DND-41 (cell line): ENCODE measurements around the gene UGT1A5.

Experiments used
- ATAC-seq: fragments of 200-7000 bp; cut with Tn5 transposase; 3 replicates; pipeline ENCODE4 v1.9.1; 2021; ENCODE audit warnings: low read depth; ENCODE audit not compliant: insufficient read depth
- DNase-seq: peaks from one replicate; pipeline ENCODE4 v3.0.0-alpha.2; 2020
- H2AFZ ChIP-seq: 2 replicates; pipeline ENCODE4 v1.6.0; 2012; ENCODE audit warnings: low read depth, low read length
- H3K27ac ChIP-seq: 2 replicates; pipeline ENCODE4 v1.5.1; 2012; ENCODE audit warnings: low read length, inconsistent platforms
- H3K27me3 ChIP-seq: fragments of 200-600 bp; sonication (generic); 2 replicates; pipeline ENCODE4 v1.6.0; 2012; ENCODE audit warnings: low read length, mild to moderate bottlenecking, inconsistent platforms; ENCODE audit not compliant: insufficient read depth, poor library complexity
- H3K36me3 ChIP-seq: 2 replicates; pipeline ENCODE4 v1.5.1; 2012; ENCODE audit warnings: low read length, inconsistent platforms; ENCODE audit not compliant: insufficient read depth
- H3K4me1 ChIP-seq: 2 replicates; pipeline ENCODE4 v1.5.1; 2012; ENCODE audit warnings: mild to moderate bottlenecking, low read length; ENCODE audit not compliant: insufficient read depth
- H3K4me2 ChIP-seq: 2 replicates; pipeline ENCODE4 v1.6.0; 2012; ENCODE audit warnings: mild to moderate bottlenecking, moderate library complexity, low read length, inconsistent platforms; ENCODE audit not compliant: insufficient read depth
- H3K4me3 ChIP-seq, 2 experiments: fragments of 200-600 bp in 1 of 2; shearing (Covaris generic) in 1 of 2; 2 replicates each; pipeline ENCODE4 v1.5.1; 2012 to 2016; ENCODE audit warnings: inconsistent platforms in 2 of 2, low read length in 2 of 2, mild to moderate bottlenecking in 2 of 2, low read depth in 1 of 2, moderate library complexity in 1 of 2
- H3K79me2 ChIP-seq: 2 replicates; pipeline ENCODE4 v1.6.0; 2012; ENCODE audit warnings: low read length, inconsistent platforms; ENCODE audit not compliant: insufficient read depth
- H3K9ac ChIP-seq: 2 replicates; pipeline ENCODE4 v1.6.0; 2012; ENCODE audit warnings: low read depth, mild to moderate bottlenecking, inconsistent platforms, low read length, moderate library complexity
- H3K9me3 ChIP-seq: 2 replicates; pipeline ENCODE4 v1.5.1; 2012; ENCODE audit warnings: low read length, moderate library complexity, mild to moderate bottlenecking, inconsistent platforms; ENCODE audit not compliant: insufficient read depth, severe bottlenecking
- H4K20me1 ChIP-seq: 2 replicates; pipeline ENCODE4 v1.6.0; 2012; ENCODE audit warnings: low read length; ENCODE audit not compliant: insufficient read depth
- EZH2 ChIP-seq: IDR thresholded peaks from 3 replicates; pipeline ENCODE4 v1.6.1; 2012; ENCODE audit warnings: borderline replicate concordance, low read depth, mild to moderate bottlenecking, moderate library complexity, low read length, inconsistent platforms; ENCODE audit not compliant: severe bottlenecking
- TF ChIP-seq, protein P1 (sequence below): IDR thresholded peaks from 2 replicates; pipeline ENCODE4 v1.5.1; 2012; ENCODE audit warnings: borderline replicate concordance, low read length, moderate library complexity, mild to moderate bottlenecking; ENCODE audit not compliant: poor library complexity, severe bottlenecking; ENCODE audit errors: extremely low read depth

Gene UGT1A5

DNA sequence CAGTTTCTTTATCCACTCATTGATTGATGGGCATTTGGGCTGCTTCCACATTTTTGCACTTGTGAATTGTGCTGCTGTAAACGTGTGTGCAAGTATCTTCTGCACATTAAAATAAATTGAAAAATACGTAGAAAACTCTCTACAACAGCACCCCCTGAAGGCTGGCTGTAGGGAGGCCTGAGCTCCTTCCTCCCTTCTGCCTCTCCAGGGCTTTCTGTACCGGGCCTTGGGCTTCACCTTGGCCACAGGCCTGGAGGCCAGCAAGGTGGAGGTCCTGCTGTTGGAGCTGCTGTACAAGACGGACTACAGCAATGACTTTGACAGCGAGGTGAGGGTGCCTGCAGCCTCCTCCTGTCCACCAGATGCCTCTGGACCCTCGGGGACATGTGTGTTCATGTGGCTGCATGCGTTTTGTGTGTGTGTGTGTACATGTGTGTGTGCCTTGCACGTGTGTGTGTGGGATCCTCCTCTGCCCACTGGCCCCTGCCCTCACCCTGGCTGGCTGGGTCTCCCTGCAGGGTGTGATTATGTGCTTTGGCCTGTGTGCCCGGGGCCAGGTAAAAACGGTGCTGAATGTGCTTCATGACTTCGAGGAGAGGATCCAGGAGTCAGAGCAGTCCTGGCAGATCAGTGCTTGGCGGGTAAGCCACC lies 94.6 kb downstream of the UGT1A5 start:
- no peaks in the 10 kb centered on the region for H3K36me3 ChIP-seq
- TF ChIP-seq, protein P1, sequence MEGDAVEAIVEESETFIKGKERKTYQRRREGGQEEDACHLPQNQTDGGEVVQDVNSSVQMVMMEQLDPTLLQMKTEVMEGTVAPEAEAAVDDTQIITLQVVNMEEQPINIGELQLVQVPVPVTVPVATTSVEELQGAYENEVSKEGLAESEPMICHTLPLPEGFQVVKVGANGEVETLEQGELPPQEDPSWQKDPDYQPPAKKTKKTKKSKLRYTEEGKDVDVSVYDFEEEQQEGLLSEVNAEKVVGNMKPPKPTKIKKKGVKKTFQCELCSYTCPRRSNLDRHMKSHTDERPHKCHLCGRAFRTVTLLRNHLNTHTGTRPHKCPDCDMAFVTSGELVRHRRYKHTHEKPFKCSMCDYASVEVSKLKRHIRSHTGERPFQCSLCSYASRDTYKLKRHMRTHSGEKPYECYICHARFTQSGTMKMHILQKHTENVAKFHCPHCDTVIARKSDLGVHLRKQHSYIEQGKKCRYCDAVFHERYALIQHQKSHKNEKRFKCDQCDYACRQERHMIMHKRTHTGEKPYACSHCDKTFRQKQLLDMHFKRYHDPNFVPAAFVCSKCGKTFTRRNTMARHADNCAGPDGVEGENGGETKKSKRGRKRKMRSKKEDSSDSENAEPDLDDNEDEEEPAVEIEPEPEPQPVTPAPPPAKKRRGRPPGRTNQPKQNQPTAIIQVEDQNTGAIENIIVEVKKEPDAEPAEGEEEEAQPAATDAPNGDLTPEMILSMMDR: peak; percentile 18
- TF ChIP-seq EZH2: no peak
- no peak overlapping the region for H2AFZ ChIP-seq
- H3K4me2 ChIP-seq: no peak overlapping the region
- no peaks in the 10 kb centered on the region for H3K79me2 ChIP-seq
- ATAC-seq (no peak), DNase-seq (no peak)
- H3K4me1 ChIP-seq: no peaks in the 10 kb centered on the region
- H3K27me3 ChIP-seq: peaks cover 36% of the 10 kb centered on the region
- no peak overlapping the region for H3K9ac ChIP-seq
- peaks cover 3% of the 10 kb centered on the region; the same call in 1 of the 2 replicates for H4K20me1 ChIP-seq
- no peak overlapping the region for H3K27ac ChIP-seq
- H3K4me3 ChIP-seq: no peak overlapping the region
- H3K9me3 ChIP-seq: no peaks in the 10 kb centered on the region

DNA sequence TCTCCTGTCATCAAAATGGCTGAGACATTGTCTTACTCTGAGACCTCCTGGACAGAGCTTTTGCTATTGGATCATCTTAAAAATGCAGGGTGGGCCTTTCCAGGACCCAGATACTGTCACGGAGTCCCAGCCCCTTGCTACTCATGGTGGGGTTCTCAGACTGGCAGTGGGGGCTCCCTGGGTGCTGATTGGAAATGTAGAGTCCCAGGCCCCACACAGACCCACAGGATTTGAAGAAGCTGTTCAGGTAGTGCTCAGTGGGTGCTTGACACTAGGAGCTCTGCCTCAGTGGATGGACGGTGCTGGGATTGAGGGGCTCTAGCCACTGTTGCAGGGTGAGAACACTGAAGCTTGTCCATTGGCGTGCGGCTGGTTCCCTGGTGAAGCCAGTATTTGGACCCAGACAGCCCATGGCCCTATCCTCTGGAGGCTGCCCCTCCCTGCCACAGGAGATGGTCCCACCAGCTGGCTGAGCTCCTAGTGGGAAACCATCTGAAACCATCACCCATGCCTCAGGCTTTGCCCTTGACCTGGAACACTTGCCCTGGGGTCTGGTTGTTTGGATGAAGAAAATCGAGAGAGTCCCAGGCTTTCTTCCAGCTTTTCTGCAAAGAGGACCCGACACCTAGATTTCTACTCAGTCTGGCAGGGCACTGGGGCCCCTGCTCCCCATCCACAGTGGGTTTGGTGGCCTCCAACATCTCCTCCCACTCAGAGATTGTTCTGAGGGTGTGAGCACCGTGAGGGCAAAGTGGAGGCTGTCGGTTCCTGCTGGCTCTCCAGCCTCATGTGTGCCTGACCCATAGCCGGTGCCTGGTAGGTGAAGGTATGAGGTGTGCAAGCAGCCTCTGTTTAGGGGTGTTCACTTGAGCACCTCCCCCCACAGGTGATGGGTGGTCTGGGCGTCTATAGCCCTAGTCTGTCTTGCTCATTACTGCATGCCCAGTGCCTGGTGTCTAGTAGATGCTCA lies 95.5 kb downstream of the UGT1A5 start:
- H3K4me2 ChIP-seq: no peak overlapping the region
- H3K4me3 ChIP-seq: no peak overlapping the region
- no peaks in the 10 kb centered on the region for H3K79me2 ChIP-seq
- DNase-seq: no peak
- TF ChIP-seq EZH2: no peak
- TF ChIP-seq, protein P1: no peak
- H2AFZ ChIP-seq: no peak overlapping the region
- H3K27ac ChIP-seq: no peak overlapping the region
- H3K27me3 ChIP-seq: peaks cover 36% of the 10 kb centered on the region
- peaks cover 3% of the 10 kb centered on the region; the same call in 1 of the 2 replicates for H4K20me1 ChIP-seq
- H3K9ac ChIP-seq: no peak overlapping the region
- no peaks in the 10 kb centered on the region for H3K36me3 ChIP-seq
- ATAC-seq: no peak
- no peaks in the 10 kb centered on the region for H3K9me3 ChIP-seq
- H3K4me1 ChIP-seq: no peaks in the 10 kb centered on the region

DNA sequence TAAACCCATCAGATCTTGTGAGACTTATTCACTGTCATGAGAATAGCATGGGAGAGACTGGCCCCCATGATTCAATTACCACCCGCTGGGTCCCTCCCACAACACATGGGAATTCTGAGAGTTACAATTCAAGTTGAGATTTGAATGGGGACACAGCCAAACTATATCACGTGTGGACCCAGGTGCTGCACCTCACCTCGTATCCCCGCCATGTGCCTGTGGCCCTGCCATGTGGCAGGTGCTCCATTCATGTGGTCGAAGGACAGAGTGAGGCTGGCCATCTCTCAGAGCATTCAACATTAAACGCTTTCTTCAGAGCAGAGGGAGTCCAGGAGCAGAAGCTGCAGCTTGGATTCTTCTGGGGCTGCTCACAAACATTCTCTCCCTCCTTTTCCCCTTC lies 97.7 kb downstream of the UGT1A5 start:
- H3K4me3 ChIP-seq: no peak overlapping the region
- no peak overlapping the region for H3K9ac ChIP-seq
- H3K4me2 ChIP-seq: no peak overlapping the region
- H2AFZ ChIP-seq: no peak overlapping the region
- no peak for DNase-seq
- H3K27me3 ChIP-seq: peaks cover 42% of the 10 kb centered on the region
- TF ChIP-seq EZH2: no peak
- TF ChIP-seq, protein P1: no peak
- H4K20me1 ChIP-seq: peaks cover 3% of the 10 kb centered on the region; the same call in 1 of the 2 replicates
- no peaks in the 10 kb centered on the region for H3K4me1 ChIP-seq
- ATAC-seq: no peak
- no peaks in the 10 kb centered on the region for H3K9me3 ChIP-seq
- H3K27ac ChIP-seq: no peak overlapping the region
- H3K79me2 ChIP-seq: no peaks in the 10 kb centered on the region
- H3K36me3 ChIP-seq: no peaks in the 10 kb centered on the region
